Forelimb muscle (tissue), 1 donor: Measurements from ENCODE around the gene SLC25A17. TPM values are rescaled to one million over a fixed set of nuclear protein-coding genes. Genes with fewer than 3 reads are reported as not detected.
"Not testable (repeated sequence)": the region's sequence is repeated elsewhere in the genome, so short reads cannot be mapped to it uniquely, and the experiment has no call there.

Experiments
- DNase-seq: peaks from one replicate; pipeline ENCODE4 v3.0.0-alpha.2; 2013; ENCODE audit warnings: low read depth
- polyA plus RNA-seq: library from polyadenylated mRNA; unstranded; fragments of 120-200 nt; gene quantifications from one replicate; pipeline ENCODE4 v1.2.1, GENCODE V29; 2013; ENCODE audit not compliant: insufficient read length

The SLC25A17 gene
- polyA plus RNA-seq, 1 donor: 20.9 TPM

GRCh38 chr22:40720538-40721256, 98.4 kb downstream of the SLC25A17 start:
- DNase-seq: no peak

GRCh38 chr22:40720156-40720537, 99.0 kb downstream of the SLC25A17 start:
- DNase-seq: not testable (repeated sequence)

Other genes starting within 250 kb of the SLC25A17 start
- 25.8 TPM for gene MRTFA, start 182.6 kb downstream of the SLC25A17 start, polyA plus RNA-seq
- gene MCHR1, start 139.9 kb downstream of the SLC25A17 start, polyA plus RNA-seq: 0.20 TPM
- 495 TPM for gene ST13, start 37.3 kb upstream of the SLC25A17 start, polyA plus RNA-seq
- gene XPNPEP3, start 37.8 kb upstream of the SLC25A17 start, polyA plus RNA-seq: 14.1 TPM
- 0.47 TPM for gene DNAJB7, start 42.8 kb upstream of the SLC25A17 start, polyA plus RNA-seq
- gene RBX1, start 132.0 kb upstream of the SLC25A17 start, polyA plus RNA-seq: 63.4 TPM